Erythroblast (primary cell): ENCODE data around the gene GLDC.

Experiments used
- GATA1 ChIP-seq: IDR thresholded peaks from 2 replicates; pipeline ENCODE4 v1.6.1; 2011; ENCODE audit warnings: low read depth, mild to moderate bottlenecking, control low read depth, low read length, moderate library complexity
- POLR2A ChIP-seq: IDR thresholded peaks from 2 replicates; pipeline ENCODE4 v1.6.1; 2011; ENCODE audit warnings: mild to moderate bottlenecking, low read length

GRCh38 chr9:6552498-6553121 is 92.9 kb downstream of the GLDC start:
- TF ChIP-seq POLR2A (no peak), GATA1 (no peak)
